ELF-1 (cell line): ENCODE results near the gene UCMA.
A peak's percentile ranks its signal among the peaks of the same experiment; 100 is the strongest.

ENCODE experiments used
- DNase-seq: peaks from one replicate; pipeline ENCODE4 v3.0.0-alpha.2; 2016; ENCODE audit warnings: low read depth, low spot score

The UCMA gene

DNA sequence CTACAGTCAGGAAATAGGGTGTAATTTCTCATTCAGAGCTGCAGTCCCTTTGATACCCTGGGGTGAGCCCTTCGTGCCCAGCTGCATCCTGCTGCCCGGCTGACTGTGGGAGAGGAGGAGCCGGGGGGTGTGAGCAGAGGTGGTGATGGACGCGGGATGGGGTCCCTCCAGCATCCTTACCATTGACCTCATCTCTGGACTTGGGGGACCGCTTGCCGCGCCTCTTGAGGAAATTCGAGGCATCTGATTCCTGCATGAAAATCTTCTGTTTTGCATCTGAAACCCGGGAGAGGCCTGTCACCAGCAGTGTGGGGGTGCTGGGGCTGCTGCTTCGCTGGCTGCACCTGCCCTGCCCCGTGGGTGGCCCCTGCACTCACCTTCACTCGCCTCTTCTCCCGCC lies 816 bp downstream of the UCMA start:
- DNase-seq = no peak

DNA sequence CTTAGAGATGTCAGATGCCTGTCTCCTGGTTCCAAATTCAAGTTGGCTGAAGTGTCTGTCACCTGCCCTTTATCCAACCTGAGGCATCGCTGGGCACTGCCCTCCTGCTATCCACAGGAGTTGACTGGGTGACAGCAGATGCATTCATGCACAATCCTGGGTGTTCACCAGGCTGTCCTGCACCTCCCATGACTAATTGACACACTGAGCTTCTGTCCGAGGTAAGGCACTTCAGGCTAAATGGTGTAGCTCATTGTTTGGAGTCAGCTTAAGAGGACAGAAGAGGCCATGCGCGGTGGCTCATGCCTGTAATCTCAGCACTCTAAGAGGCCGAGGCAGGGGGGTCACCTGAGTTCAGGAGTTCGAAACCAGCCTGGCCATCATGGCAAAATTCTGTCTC lies 2.4 kb downstream of the UCMA start:
- no peak for DNase-seq

DNA sequence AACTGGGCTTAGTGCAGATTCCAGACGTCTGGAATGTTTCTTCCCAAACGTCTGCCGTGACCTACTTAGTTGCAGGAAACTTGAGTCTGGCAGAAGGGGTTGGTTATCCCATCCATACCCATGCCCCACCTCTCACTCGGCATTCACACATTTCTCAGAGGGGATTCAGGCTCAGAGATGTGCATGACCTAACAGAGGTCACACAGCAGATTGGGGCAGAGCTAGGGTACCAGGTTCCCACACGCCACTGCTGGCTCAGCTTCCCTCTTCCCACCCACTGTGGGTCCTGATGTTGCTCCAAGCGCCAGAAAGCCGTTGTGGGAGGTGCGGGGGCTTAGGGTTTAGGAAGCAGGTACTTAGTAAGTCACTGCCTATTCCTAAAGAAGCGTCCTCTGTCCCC lies 3.0 kb downstream of the UCMA start:
- DNase-seq = no peak

DNA sequence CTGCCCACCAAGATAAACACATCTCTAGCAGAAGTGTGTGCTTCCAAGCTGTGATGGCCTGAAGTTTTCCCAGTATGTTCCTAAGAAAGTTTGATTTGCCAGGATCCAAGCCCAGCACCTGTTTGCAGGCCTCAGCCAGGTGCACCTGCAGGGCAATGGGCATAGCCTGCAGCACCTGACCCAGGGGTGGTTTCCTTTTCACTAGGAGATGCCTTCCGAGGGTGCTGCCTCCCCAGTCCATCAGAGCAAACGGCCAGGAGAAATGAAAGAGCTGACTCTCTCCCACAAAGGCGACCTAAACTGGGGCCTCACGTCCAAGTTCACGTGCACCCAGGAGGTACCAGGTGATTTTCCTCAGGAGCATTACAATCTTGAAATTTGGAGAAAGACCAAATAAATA lies 7.1 kb downstream of the UCMA start:
- no peak for DNase-seq

DNA sequence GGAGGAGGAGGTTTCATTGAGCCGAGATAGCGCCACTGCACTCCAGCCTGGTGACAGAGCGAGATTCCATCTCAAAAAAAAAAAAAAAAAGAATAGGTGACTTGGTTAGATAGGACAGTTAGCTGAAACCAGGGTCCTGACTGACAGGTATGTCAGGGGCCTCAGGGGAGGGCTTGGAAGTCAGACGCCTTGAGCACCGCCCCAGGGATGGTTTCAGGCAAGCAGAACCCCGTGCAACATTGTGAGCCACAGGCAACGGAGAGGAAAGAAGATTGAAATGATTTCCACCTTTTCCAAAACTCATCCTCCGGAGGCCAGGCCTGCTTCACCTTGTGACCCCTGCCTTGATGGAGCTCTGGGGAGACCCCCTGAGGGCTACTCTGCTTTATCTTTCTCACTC lies 8.6 kb downstream of the UCMA start:
- no peak for DNase-seq

DNA sequence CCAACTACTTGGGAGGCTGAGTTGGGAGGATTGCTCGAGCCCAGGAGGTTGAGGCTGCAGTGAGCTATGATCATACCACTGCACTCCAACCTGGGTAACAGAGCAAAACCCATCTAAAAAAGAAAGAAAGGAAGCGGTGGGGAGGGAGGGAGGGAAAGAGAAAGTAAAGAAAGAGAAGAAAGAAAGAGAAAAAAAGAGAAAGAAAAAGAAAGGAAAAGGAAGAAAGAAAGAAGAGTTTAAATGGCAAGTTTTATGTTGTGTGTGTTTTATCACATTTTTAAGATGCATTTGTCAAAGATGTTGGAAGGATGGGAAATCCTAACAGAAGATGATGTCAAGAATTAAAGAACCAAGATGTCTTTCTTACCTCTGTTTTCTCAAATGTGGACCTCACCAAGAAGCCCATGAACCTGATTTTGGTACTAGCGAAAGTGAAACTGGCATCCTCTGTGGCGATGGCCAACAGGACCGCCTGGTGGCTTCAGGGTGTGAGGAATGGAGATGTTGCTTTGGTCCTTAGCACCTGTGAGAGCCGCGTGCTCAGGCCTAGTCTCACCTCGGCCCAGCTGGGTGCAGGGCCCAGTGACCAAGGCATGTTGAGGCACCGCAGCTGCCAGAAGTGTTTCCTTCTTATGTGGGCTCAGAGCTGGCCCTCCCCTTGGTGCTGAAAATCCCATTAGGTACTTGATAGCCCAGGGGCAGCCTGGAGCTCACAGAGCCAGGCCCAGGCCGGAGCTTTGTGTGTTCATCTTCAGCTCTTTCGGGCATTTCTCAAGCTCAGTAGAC lies 9.8 kb downstream of the UCMA start:
- DNase-seq = peak; percentile 47

DNA sequence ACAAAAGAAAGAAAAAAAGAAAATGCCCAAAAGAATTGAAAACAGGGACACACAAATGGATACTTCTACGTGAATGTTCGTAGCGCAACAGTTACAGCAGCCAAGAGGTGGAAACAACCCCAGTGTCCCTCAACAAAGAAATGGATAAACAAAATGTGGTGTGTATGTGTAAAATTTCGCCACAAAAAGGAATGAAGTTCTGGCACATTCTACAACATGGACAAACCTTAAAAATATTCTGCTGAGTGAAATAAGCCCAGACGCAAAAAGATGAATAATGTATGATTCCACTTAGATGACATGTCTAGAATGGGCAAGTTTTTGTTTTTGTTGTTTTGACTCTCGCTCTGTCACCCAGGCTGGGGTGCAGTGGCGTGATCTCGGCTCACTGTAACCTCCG lies 10.9 kb downstream of the UCMA start:
- no peak for DNase-seq

DNA sequence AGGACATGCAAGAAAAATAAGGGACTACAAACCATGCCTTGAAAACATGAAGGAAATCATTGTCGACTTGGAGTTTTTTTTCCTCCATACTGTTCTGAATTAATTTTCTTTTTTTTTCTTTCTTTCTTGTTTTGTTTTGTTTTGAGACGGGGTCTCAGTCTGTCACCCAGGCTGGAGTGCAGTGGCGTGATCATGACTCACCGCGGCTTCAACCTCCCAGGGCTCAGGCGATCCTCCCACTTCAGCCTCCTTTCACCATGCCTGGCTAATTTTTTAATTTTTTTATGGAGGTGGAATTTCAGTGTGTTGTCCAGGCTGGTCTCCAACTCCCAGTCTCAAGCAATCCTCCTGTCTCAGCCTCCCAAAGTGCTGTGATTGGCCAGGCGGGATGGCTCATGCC lies 11.6 kb downstream of the UCMA start:
- no peak for DNase-seq

DNA sequence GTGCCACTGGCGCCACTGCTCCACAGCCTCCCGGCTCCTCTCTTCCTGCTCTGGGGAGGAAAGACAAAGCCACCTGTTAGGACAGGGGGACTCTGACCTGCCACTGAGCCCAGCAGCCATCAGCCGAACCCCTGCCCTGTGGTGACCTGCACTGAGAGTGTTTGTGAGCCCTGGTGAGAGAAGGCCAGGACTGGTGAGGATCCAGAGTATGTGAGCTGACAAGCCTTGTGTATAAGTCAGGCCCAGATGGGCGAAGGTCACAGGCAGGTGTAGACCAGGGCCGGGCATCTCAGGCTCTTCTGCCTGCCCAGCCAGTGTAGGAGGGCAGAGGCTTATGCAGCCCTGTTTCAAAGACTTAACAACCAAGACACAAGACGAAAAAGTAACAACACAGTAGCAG lies 12.0 kb downstream of the UCMA start:
- DNase-seq = no peak

DNA sequence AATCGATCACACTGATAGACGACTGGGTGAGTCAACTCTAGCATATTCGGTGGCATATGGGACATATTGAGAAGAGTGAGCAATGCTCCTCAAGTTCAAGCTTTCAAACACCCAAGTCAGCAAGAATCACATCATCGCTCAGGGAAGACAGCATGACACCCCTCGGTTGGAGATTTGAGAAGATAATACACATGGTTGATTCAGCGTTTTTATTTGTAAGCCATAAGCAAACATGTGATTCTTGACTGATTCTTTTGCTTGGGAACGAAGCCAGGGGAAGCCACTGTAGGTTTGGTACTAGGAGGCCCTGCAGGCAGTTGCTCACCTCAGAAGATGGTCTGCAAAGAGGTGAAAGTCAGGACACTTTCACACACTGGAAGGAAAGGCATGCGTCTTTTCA lies 12.6 kb downstream of the UCMA start:
- no peak for DNase-seq

DNA sequence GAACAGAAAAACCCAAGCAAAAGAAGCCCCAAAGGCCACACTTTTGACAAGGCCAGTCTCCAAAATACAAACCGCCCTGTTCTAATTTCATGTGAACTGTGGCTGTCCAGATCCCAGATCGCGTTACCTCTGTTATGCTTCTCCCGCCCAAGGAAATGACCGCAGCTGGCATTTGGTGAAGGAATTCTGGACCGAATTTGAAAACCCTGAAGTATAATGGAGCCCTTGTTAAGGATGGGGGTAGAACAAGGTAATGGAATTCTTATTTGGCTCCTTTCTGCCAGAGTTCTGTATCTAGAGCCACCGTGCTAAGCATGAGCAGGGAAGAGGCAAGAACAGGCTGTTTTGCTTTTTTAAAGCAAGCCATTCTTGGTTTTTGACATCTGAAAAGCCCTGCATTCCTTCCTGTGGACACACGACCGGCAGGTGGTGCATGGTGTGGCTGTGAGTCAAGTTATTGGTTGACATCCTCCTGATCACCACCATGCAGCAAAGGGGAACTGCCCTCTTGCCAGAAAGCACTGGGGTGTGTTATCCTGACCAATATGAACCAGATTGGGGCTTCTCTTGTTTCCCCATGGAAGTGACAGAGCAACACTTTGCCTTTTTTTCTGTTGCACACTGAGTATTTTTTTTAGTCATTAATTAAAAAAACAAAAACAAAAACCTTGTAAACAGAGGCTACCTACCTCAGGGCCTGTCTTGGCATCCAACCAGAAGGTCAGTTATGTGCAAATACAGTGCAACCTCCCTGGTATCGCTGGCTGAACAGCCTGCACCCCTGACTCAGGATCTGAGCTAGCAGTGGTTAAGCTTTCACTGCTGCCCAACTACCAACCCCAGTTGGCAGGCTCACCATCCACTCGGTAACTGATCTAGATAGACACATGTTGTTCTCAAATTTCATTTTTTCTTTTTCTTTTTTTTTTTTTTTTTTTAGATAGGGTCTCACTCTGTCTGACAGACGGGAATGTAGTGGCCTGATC lies 14.2 kb downstream of the UCMA start:
- peak; percentile 50 for DNase-seq

DNA sequence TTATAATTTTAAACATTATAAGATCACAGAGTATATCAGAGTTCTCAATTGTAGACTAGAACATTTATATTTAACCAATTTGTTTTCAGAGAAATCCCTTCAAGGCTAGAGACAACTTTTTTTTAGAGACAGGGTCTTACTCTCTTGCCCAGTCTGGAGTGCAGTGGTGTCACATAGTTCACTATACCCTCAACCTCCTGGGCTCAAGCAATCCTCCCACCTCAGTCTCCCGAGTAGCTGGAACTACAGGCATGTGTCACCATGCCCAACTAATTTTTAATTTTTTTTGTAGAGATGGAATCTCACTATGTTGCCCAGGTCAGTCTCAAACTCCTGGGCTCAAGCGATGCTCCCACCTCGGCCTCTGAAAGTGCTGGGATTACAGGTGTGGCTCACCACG lies 15.3 kb downstream of the UCMA start:
- no peak for DNase-seq

DNA sequence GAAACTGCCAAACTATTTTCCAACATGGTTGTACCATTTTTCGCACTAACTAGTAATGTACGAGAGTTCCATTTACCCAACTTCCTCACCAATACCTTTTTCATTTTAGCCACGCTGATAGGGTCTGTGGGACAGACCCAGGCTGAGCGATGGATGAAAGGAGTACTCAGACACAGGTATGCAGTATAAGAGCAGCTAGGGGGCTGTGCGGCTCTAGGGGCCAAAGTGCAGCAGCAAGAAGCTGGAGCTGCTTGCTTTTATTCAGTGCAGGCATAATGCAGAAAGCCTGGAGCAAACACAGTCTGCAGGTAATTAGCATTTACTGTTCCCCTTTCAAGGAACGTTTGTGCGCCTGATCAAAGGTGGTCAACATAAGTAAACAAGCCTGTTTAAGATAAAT lies 21.0 kb downstream of the UCMA start:
- no peak for DNase-seq

DNA sequence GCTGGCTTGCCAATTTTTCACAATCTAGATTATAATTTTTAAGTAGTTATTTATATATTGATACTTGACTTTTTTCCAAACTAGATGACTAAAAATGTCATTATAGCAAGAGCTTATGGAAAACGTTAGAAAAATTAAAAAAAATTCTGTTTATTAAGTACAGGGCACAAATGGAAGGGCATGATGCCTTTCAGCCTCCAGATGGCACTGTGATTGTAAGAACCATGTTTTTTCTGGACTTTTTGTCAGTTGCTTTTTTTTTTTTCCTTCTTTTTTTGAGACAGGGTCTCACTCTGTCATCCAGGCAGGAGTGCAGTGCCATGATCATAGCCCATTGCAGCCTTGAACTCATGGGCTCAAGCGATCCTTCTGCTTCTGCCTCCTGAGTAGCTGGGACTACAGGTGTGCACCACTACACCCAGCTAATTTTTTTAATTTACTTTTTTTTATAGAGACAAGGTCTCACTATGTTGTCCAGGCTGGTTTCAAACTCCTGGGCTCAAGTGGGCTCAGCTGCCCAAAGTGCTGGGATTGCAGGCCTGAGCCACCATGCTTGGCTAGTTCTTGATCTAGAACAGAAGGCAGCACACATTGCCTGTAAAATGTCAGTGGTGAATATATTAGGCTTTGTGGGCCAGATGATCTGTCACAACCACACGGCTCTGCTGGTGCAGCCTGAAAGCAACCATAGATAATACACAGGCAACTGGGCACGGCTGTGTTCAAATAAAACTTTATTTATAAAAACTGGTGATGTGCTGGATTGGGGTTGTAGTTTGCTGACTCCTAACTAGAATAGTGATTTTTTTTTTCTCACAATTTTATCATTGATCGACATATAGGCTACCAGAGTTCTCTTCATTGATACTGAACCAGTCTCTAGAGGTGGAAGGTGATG lies 27.4 kb downstream of the UCMA start:
- no peak for DNase-seq

DNA sequence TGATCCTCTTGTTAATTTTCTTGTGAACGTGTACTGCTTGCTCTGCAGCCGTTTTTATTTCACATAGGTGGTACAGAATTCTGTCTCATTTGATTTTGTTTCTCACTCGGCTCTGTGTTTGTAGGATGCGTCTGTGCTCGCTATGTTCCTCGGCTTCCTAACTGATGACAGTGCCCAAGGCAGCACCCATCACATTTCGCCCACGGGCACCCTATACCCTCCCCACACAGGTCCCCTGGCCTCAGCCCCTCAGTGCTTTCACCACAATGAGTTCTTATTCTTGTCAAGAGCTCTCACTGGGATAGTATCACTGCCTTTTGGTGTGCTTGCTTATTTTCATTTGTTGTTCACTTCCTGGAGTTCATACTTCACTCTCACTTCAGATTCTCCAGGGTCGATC lies 28.1 kb downstream of the UCMA start:
- no peak for DNase-seq

DNA sequence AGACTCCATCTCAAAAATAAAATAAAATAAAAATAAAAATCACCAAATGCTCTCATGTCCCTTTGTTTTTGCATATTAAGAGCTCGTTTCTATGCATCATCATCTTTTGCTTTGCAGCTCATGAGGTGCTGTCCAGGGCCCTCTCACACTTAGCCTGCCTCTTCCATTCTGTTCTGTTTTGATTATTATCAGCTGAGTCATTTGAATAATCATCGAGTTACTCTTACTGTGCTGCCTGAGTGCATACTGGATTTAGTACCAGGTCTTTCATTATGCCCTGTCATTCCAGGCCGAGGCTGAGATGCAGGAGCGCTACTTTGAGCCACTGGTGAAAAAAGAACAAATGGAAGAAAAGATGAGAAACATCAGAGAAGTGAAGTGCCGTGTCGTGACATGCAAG lies 33.0 kb downstream of the UCMA start:
- no peak for DNase-seq

DNA sequence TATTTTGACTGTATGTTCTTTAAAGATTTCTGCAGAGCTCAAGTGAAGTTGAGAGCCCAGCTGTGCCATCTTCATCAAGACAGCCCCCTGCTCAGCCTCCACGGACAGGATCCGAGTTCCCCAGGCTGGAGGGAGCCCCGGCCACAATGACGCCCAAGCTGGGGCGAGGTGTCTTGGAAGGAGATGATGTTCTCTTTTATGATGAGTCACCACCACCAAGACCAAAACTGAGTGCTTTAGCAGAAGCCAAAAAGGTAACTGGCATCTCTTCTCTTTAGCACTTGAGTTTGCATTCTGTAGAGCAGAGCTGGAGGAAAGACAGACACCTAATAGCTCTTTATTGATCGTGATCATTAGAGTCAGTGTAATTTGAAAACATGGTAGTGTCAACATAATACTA lies 39.2 kb downstream of the UCMA start:
- no peak for DNase-seq

DNA sequence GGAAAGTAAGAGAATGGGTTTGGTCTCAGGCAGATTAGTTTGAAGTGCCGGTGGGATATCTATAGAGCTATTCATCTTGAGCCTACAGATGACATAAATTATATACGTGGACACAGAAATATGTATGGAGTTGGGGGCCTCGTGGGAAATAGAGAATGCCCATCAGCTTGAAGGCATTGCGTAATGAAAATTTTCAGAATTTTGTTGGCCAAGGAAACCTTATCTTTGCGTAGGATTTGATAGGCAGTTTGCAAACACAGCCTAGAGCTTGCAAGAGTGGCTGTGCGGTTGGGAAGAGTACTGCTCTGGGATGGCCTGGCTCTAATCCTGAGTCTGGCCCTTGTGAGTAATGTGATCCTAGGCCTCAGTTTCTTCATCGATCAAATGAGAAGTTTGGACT lies 40.5 kb downstream of the UCMA start:
- DNase-seq = no peak

DNA sequence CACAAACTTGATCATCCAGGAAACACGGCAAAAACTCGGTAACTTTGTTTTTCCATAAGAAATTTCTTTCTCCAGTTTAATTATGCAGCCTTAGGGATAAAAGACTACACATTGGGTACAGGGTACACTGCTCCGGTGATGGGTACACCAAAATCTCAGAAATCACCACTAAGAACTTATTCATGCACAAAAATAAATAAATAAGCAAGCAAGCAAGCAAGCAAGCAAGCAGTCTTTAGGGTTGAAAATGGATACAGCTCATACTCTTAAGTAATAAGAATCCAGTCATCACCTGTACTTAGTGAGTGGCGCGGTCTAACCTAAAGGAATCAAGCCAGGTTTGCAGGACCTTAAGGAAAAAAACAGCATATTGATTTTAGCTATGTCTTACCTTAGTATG lies 42.8 kb downstream of the UCMA start:
- DNase-seq = no peak

DNA sequence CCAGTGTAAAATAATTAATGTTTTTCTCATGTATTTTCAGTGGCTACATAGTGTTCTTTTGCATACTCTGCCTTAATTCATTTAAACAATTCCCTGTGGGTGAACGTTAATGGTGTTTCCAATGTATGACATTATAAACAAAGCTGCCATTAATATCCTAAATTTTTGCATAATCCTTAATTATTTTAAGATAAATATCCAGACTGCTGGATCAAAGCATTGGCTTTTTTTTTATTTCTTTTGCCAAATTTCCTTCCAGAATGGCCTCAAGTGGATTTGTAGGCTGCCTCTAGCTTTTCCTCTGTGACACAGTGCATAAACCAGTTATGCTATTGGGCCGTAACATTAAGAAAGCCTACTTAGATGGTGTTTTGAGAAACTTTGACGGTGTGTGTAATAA lies 43.4 kb downstream of the UCMA start:
- no peak for DNase-seq

DNA sequence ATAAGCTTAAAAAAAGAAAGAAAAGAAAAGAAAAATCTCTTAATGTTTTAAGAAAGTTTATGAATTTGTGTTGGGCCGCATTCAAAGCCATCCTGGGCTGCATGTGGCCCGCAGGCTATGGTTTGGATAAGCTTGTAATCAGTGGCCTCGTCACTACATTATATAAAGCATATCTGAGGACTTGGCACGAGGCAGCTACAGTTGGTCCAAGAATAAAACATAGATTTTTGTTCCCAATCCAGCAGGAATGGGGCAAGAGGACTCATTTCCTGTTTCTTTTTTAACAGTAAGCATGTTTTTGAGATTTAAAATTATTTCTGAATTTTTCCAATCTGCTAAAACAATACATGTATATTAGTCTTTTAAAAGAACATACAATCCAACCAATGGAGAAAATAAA lies 44.2 kb downstream of the UCMA start:
- DNase-seq = no peak

DNA sequence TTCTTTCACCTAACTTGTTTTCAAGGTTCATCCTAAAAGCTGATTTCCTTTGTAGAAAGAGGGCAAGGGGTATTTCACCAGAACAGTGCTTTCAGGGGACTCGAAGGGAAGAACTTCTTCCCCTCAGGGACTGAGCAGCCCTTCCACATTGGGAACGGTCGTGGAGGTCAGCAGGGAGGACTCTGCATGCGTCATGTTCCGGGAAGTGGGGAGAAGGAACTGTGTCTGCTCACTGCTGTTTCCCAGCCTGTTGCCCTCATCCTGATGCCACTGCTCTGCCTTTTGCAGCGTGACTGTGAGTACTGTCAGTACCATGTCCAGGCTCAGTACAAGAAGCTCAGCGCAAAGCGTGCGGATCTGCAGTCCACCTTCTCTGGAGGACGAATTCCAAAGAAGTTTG lies 45.6 kb downstream of the UCMA start:
- no peak for DNase-seq
